Diencephalon (tissue), 1 donor: Measurements from ENCODE around the gene REG3A. TPM values are rescaled to one million over a fixed set of nuclear protein-coding genes. Genes with fewer than 3 reads are reported as not detected.

Experiments used
- total RNA-seq: library from RNA; depleted of rRNA; stranded (reverse); fragments of >200 nt; gene quantifications from one replicate; pipeline ENCODE4 v1.2.3, GENCODE V29; 2014

The REG3A gene
- total RNA-seq = not detected

DNA sequence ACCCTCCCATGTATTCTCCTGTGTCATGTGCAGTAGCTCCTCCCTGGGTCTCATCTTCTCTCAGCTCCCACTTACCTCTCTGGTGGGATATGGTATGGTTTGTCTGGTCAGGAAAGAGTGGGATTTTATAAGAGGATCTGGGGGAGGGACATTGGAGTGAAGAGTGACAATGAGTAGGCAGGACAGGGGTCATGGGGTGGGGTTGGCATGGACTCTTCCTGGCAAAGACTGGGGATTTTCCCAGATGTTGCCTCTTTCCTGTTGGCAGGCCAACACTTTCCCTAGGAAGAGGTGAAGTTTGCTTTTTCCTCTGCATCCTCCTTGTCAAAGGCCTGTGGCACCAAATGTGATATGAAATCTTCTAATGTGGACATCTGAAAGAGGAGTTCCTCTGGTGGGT lies at the start of gene REG3A:
TSS of gene REG3A (minus strand) at position 101 of the 400 bp plus-strand sequence. CDS start 348 bp downstream, outside the sequence.

DNA sequence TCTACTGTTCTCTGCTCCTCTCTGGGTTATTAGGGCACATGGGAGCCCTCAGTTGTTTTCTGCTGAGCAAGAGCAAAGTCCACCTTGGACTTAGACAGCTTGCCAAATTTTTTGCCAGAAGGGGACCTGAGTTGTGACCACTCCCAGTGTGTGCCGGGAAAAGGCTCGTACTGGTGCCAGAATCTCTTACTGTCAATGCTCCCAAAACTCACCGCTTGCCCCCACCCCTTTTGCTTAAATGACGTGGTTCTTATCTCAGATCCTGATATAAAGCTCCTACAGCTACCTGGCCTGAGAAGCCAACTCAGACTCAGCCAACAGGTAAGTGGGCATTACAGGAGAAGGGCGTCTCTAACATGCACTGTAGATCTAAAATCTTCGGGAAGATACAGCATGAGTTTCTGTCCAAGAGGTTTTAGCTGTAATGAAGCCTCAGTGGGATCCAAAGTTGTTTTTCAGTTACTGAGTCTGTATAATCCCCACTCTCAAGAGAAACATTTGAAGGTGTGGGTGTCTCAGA lies 39.3 kb downstream of the REG3A start, which contains the start of gene REG1A:
TSS of gene REG1A (plus strand) at position 295 of the 520 bp plus-strand sequence. CDS start 374 bp downstream, outside the sequence.

Other genes with a start within 250 kb of the REG3A start
- gene REG3G, start 134.1 kb downstream of the REG3A start, total RNA-seq = not detected
- not detected for gene REG1B, start 71.8 kb downstream of the REG3A start, total RNA-seq
- 0.46 TPM for gene REG1A, start 39.3 kb downstream of the REG3A start, total RNA-seq